HUES48 (cell line): ENCODE results near the gene ARNT2.
"Not testable (repeated sequence)": the region's sequence is repeated elsewhere in the genome, so short reads cannot be mapped to it uniquely, and the experiment has no call there.

Experiments
- H3K27ac ChIP-seq: one replicate; pipeline ENCODE4 v1.7.0; 2013; ENCODE audit warnings: low read depth, low read length, inconsistent platforms
- H3K27me3 ChIP-seq: 2 replicates; pipeline ENCODE4 v1.6.1; 2013; ENCODE audit warnings: mild to moderate bottlenecking, low read length; ENCODE audit not compliant: control insufficient read depth, insufficient read depth
- H3K36me3 ChIP-seq: 2 replicates; pipeline ENCODE4 v1.6.1; 2013; ENCODE audit warnings: low read length; ENCODE audit not compliant: control insufficient read depth, insufficient read depth
- H3K4me1 ChIP-seq: 2 replicates; pipeline ENCODE4 v1.6.1; 2013; ENCODE audit warnings: mild to moderate bottlenecking, low read length; ENCODE audit not compliant: control insufficient read depth, insufficient read depth
- H3K4me3 ChIP-seq: 2 replicates; pipeline ENCODE4 v1.5.1; 2013; ENCODE audit warnings: mild to moderate bottlenecking, low read depth, low read length
- H3K9ac ChIP-seq: 2 replicates; pipeline ENCODE4 v1.6.1; 2013; ENCODE audit warnings: mild to moderate bottlenecking, low read depth, low read length, moderate library complexity
- H3K9me3 ChIP-seq: 2 replicates; pipeline ENCODE4 v1.6.1; 2013; ENCODE audit warnings: low read length; ENCODE audit not compliant: control insufficient read depth, insufficient read depth

ARNT2 gene

GRCh38 chr15:80503319-80503952, 99.3 kb downstream of the ARNT2 start:
- Histone ChIP-seq H3K9ac (no peak overlapping the region), H3K9me3 (no peaks in the 10 kb centered on the region), H3K27ac (no peak overlapping the region), H3K36me3 (peaks cover 5% of the 10 kb centered on the region; the same call in 1 of the 2 replicates), H3K27me3 (no peaks in the 10 kb centered on the region), H3K4me1 (no peaks in the 10 kb centered on the region), H3K4me3 (no peak overlapping the region)

DNA sequence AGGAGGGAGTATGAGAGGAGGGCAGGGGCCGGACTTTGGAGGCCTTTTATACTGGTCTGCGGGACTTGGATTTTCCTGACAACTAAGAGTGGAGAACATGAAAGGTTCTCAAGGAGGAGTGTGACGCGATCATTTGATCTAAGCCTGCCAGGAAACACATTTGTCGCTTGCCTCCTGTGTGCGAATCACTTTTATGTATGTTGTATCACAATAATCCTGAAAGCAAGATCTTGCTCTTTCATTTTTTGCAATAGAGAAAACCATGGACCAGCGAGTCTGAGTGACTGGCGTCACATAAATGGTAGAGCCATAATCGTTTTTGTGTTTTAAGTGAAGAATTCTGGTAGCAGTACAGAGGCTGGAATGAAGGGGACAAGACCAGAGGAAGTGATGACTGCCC, 100.7 kb downstream of the ARNT2 start:
- Histone ChIP-seq H3K4me1 (no peaks in the 10 kb centered on the region), H3K4me3 (no peak overlapping the region), H3K27me3 (no peaks in the 10 kb centered on the region)

DNA sequence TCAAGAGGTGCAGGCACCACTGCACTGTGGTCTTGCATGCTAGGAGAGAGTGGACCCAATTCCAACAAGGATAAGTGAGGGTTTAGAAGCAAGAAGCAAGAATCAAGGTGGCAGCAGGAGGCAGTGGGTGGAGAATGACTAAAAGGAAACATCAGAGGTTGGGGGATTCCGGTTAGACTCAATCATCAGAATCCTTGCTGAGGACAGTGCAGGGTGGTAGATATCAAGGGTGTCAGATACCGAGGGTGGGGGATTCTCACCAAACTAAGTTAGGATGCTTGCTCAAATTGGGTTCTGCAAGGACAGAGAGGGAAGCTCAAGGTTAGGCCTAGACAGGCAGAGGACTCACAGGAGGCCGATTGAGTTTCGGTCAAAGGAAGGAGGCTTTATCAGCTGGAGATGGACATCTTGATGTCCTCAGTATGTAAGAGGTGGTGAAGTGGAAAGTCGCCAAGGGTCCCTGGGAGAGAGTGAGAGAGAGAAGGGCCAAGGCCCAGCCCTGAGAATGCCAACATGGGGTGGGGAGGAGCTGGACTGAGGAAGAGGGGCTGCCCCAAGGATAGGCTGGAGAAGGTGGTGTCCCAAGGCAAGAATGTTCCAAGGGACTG, 102.2 kb downstream of the ARNT2 start:
- Histone ChIP-seq H3K9ac (no peak overlapping the region), H3K27ac (no peak overlapping the region), H3K9me3 (no peaks in the 10 kb centered on the region), H3K4me3 (no peak overlapping the region), H3K4me1 (no peaks in the 10 kb centered on the region), H3K27me3 (no peaks in the 10 kb centered on the region), H3K36me3 (peaks cover 9% of the 10 kb centered on the region; the same call in 1 of the 2 replicates)

More for the DNA sequence above, 100.7 kb downstream of the ARNT2 start:
- Histone ChIP-seq H3K9me3 (no peaks in the 10 kb centered on the region), H3K9ac (no peak overlapping the region), H3K27ac (no peak overlapping the region), H3K36me3 (peaks cover 9% of the 10 kb centered on the region; the same call in 1 of the 2 replicates)

DNA sequence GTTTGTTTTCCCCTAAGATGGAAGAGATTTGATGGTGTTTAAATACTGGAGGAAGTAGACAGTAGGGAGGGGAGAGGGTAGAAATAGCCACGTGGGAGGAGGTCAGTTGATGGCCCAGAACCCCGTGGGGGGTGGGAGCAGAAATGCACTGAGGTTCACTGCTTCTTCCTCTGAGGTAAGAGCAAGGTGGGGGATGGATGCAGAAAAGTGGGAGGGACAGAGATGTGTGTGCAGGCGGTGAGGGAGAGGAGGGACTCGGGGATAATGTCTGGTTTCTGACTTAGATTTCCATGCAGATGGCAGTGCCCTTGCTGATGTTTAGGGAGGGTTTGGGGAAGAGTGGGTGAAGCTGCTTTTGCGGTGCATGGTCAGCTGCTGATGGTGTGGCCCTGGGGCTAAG, 102.9 kb downstream of the ARNT2 start:
- no peak overlapping the region for H3K4me3 ChIP-seq
- H3K9me3 ChIP-seq, result no peaks in the 10 kb centered on the region
- H3K27me3 ChIP-seq, result no peaks in the 10 kb centered on the region
- no peaks in the 10 kb centered on the region for H3K4me1 ChIP-seq
- H3K36me3 ChIP-seq, result peaks cover 9% of the 10 kb centered on the region; the same call in 1 of the 2 replicates
- no peak overlapping the region for H3K27ac ChIP-seq
- H3K9ac ChIP-seq, result no peak overlapping the region

- no peaks in the 10 kb centered on the region for H3K4me1 ChIP-seq
- no peak overlapping the region for H3K27ac ChIP-seq
- no peaks in the 10 kb centered on the region for H3K27me3 ChIP-seq
- H3K36me3 ChIP-seq, result peaks cover 9% of the 10 kb centered on the region; the same call in 1 of the 2 replicates
- H3K9ac ChIP-seq, result no peak overlapping the region
- no peak overlapping the region for H3K4me3 ChIP-seq
- H3K9me3 ChIP-seq, result no peaks in the 10 kb centered on the region
Observed at GRCh38 chr15:80507638-80508316, 103.6 kb downstream of the ARNT2 start.

DNA sequence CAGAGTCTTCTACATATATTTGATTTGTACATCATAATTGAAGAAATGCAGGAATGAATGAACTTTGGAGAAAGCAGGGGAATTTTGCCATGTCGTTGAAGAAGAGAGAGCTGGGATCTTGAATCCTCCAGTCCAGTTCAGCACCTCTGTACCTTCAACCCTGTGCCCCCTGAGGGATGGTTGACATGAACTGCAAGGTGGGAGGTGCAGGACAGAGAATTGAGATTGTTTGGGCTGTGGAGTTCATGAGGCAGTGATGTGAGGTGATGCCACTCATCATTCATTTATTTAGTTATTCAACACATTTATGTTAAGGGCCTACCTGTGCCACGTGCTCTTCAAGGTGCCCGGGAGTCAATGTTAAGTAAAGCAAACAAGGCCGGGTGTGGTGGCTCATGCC, 104.6 kb downstream of the ARNT2 start:
- H3K27ac ChIP-seq, result no peak overlapping the region
- H3K4me1 ChIP-seq, result no peaks in the 10 kb centered on the region
- no peaks in the 10 kb centered on the region for H3K27me3 ChIP-seq
- H3K9ac ChIP-seq, result no peak overlapping the region
- no peaks in the 10 kb centered on the region for H3K9me3 ChIP-seq
- H3K36me3 ChIP-seq, result peaks cover 9% of the 10 kb centered on the region; the same call in 1 of the 2 replicates
- no peak overlapping the region for H3K4me3 ChIP-seq

DNA sequence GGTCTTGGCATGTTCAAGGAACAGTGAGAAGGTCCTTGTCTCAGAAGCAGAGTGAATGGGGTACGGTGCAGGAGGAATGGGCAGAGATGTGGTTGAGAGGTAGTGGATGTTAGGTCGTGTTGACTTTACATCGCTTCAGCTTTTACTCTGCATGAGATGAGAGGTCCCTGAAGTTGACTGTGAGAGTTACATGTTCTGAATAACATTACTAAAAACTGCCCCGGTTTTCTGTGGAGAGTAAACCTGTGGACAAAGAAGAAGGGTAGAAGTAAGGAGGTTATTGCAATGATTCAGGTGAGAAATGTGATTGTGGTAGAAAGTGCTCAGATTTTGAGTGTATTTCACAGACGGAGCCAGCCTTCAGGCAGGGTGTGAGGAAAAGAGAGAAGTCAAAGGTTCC, 105.6 kb downstream of the ARNT2 start:
- H3K9me3 ChIP-seq, result no peaks in the 10 kb centered on the region
- H3K27ac ChIP-seq, result no peak overlapping the region
- H3K36me3 ChIP-seq, result peaks cover 9% of the 10 kb centered on the region; the same call in 1 of the 2 replicates
- H3K9ac ChIP-seq, result no peak overlapping the region
- H3K4me1 ChIP-seq, result no peaks in the 10 kb centered on the region
- no peak overlapping the region for H3K4me3 ChIP-seq
- no peaks in the 10 kb centered on the region for H3K27me3 ChIP-seq

- not testable (repeated sequence) for H3K9me3 ChIP-seq, H3K4me3 ChIP-seq, H3K4me1 ChIP-seq, H3K27me3 ChIP-seq, H3K9ac ChIP-seq, H3K27ac ChIP-seq, H3K36me3 ChIP-seq
Observed at GRCh38 chr15:80510985-80511384, 106.8 kb downstream of the ARNT2 start.

- peaks cover 7% of the 10 kb centered on the region; the same call in 1 of the 2 replicates for H3K36me3 ChIP-seq
- no peaks in the 10 kb centered on the region for H3K9me3 ChIP-seq
- no peak overlapping the region for H3K9ac ChIP-seq
- H3K4me3 ChIP-seq, result no peak overlapping the region
- no peaks in the 10 kb centered on the region for H3K27me3 ChIP-seq
- H3K27ac ChIP-seq, result no peak overlapping the region
- H3K4me1 ChIP-seq, result no peaks in the 10 kb centered on the region
Observed at GRCh38 chr15:80512726-80513660, 108.8 kb downstream of the ARNT2 start.

DNA sequence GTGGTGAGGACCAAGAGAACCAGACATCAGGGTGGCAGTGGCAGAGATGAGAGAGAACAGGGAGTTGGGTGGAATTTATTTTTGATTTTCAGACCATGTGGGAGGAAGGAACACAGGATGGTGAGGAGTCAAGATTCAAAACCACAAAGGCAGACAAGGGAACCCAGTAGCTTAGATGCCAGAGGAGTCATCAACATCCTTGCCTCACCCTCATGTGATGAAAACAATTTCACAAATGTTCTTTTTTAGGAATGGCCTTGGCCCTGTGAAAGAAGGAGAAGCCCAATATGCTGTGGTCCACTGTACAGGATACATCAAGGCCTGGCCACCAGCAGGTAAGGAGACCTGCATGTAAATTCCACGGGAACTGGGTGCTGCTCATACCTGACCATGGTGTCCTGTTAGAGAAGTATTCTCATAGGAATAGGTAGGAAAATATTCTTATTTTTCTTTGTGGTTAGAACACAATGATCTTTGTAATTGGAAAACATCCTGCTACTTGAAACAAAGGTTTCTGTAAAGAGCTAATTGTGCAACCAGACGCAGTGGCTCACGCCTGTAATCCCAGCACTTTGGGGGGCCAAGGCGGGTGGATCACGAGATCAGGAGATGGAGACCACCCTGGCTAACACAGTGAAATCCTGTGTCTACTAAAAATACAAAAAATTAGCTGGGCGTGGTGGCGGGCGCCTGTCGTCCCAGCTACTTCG, 110.0 kb downstream of the ARNT2 start:
- H3K27me3 ChIP-seq, result no peaks in the 10 kb centered on the region
- no peaks in the 10 kb centered on the region for H3K36me3 ChIP-seq
- no peak overlapping the region for H3K27ac ChIP-seq
- no peaks in the 10 kb centered on the region for H3K4me1 ChIP-seq
- H3K9me3 ChIP-seq, result no peaks in the 10 kb centered on the region
- H3K9ac ChIP-seq, result no peak overlapping the region
- no peak overlapping the region for H3K4me3 ChIP-seq
